RWPE1 (cell line): ENCODE data around the gene ZFYVE28.

Experiments used
- CTCF ChIA-PET: fragments of 350-600 bp; sonication (Branson Sonifier 250); formaldehyde crosslinking; extraction: SDS; loops from one replicate; lab custom pipeline; 2021; lab: Yijun Ruan, JAX
- POLR2A ChIA-PET: fragments of 400-600 bp; formaldehyde crosslinking; extraction: SDS; loops from one replicate; lab custom pipeline; 2020; ENCODE audit warnings: antibody characterized with exemption; ENCODE audit not compliant: low non-redundant PET; lab: Yijun Ruan, JAX
- DNase-seq: peaks from one replicate; pipeline ENCODE4 v3.0.0; 2012; ENCODE audit warnings: low spot score
- H3K27ac ChIP-seq: fragments of 450-650 bp; 2 replicates; pipeline ENCODE4 v1.5.1; 2017
- TF ChIP-seq, protein P1 (sequence below): fragments of 450-650 bp; conservative IDR thresholded peaks from 2 replicates; pipeline ENCODE4 v1.5.1; 2017; ENCODE audit warnings: low read depth, mild to moderate bottlenecking

The ZFYVE28 gene

GRCh38 chr4:2245057-2245786 lies 173.2 kb downstream of the ZFYVE28 start:
- TF ChIP-seq, protein P1, sequence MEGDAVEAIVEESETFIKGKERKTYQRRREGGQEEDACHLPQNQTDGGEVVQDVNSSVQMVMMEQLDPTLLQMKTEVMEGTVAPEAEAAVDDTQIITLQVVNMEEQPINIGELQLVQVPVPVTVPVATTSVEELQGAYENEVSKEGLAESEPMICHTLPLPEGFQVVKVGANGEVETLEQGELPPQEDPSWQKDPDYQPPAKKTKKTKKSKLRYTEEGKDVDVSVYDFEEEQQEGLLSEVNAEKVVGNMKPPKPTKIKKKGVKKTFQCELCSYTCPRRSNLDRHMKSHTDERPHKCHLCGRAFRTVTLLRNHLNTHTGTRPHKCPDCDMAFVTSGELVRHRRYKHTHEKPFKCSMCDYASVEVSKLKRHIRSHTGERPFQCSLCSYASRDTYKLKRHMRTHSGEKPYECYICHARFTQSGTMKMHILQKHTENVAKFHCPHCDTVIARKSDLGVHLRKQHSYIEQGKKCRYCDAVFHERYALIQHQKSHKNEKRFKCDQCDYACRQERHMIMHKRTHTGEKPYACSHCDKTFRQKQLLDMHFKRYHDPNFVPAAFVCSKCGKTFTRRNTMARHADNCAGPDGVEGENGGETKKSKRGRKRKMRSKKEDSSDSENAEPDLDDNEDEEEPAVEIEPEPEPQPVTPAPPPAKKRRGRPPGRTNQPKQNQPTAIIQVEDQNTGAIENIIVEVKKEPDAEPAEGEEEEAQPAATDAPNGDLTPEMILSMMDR: no peak
- POLR2A ChIA-PET: no interaction called here
- peak overlapping the region; percentile 41 for H3K27ac ChIP-seq
- DNase-seq: no peak
- CTCF ChIA-PET: no interaction called here

DNA sequence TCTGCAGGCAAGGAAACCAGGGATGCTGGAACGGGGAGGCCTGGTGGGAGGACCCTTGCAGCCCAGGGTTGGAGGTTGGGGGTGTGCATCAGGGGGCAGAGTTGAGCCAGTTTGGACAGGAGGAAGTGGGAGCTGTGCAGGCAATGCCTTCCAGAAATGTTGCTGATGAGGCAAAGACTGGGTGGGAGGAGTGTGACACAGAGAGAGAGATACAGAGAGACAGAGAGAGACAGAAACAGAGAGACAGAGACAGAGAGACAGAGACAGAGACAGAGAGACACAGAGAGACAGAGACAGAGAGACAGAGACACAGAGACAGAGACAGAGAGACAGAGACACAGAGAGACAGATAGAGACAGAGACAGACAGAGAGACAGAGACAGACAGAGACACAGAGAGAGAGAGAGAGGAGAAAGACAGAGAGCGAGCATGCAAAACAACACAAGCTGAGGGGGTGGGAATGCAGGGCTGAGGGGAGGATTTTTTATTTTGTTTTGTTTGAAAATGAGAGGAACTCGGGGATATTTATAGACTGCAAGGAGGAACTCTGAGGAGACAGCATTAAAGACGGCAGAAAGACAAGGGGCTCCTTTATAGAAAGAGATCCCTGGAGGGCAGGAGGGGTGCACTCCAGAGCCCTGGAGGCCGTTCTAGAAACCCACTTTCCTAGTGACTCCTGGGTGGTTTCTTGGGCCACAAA lies 174.6 kb downstream of the ZFYVE28 start:
- DNase-seq: no peak
- no peak overlapping the region for H3K27ac ChIP-seq
- ChIA-PET POLR2A (no interaction called here), CTCF (no interaction called here)
- TF ChIP-seq, protein P1: no peak

GRCh38 chr4:2241410-2242353 lies 176.8 kb downstream of the ZFYVE28 start, which contains the start of the genes HAUS3 and POLN:
Gene HAUS3, minus strand, starts transcription at chr4:2242121. Its CDS starts 1,175 bp downstream, at chr4:2240946.
Gene POLN, minus strand, starts transcription at chr4:2242121. Its CDS starts 12,890 bp downstream, at chr4:2229231.
- TF ChIP-seq, protein P1: no peak
- ChIA-PET CTCF (interaction anchor here (0.6 kb wide), 1 partner anchor 205 kb away, joined by 3 read pairs; no protein-coding TSS in a partner anchor), POLR2A (interaction anchor here (0.6 kb wide), 1 partner anchor 30 kb away, joined by 3 read pairs; no protein-coding TSS in a partner anchor)
- peak within 1 kb of the TSS; percentile 85 for H3K27ac ChIP-seq
- DNase-seq: peak; percentile 97

DNA sequence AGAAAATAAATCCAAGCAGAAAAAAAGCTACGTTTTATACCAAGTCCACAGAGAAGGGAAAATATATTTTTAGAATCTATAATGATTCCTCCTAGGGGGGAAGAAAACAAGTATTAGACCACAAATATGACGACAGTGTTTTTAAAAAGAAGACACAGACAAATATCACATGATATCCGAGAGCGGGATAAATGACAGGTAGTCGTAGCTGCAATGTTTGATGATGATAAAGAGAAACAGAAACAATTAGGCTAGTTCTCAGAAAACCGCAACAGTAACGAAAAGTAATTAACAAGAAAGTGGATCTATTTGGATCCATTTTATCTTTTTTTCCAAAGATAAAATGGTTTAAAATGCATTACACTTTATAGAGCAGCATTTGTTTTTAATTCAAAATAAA lies 177.4 kb downstream of the ZFYVE28 start:
- TF ChIP-seq, protein P1: no peak
- ChIA-PET CTCF (interaction anchor here (1.0 kb wide), 1 partner anchor 21 kb away, joined by 3 read pairs; no protein-coding TSS in a partner anchor), POLR2A (no interaction called here)
- H3K27ac ChIP-seq: peak overlapping the region; percentile 85
- no peak for DNase-seq

DNA sequence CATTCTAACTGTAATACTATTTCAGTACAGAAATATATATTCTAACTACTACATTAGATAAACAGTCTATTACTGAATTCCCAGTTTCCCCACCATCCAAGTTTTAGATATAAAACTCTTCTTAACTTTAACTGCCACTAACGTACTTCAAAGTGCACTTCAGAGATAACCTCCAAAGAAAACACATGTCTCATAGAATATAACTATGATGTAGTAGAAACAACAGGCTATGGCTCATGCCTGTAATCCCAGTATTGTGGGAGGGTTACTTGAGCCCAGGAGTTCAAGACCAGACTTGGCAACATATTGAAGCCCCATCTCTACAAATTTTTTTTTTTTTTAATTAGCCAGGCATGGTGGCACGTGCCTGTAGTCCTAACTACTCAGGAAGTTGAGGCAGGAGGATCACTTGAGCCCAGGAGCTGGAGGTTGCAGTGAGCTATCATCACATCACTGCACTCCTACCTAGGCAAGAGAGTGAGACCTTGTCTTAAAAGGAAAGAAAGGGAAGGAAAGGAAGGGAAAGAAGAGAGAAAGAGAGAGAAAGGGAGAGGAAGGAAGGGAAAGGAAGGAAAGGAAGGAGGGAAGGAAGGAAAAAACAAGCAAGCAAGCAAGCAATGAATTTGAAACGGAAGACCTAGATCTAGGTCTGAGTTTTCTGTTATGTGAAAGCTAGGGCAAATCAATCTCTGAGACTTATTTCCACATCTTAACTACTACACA lies 181.3 kb downstream of the ZFYVE28 start:
- POLR2A ChIA-PET: no interaction called here
- CTCF ChIA-PET: no interaction called here
- no peak for DNase-seq
- TF ChIP-seq, protein P1: no peak
- H3K27ac ChIP-seq: no peak overlapping the region
